Neutrophil (primary cell): ENCODE measurements around the gene RBBP6.
A peak's percentile ranks its signal among the peaks of the same experiment; 100 is the strongest.

Experiments
- H3K27ac ChIP-seq: fragments of 200-600 bp; sonication (generic); 2 replicates; pipeline ENCODE4 v1.5.1; 2016; ENCODE audit warnings: mild to moderate bottlenecking, moderate library complexity
- H3K27me3 ChIP-seq: fragments of 200-600 bp; sonication (generic); 2 replicates; pipeline ENCODE4 v1.6.0; 2016; ENCODE audit warnings: mild to moderate bottlenecking
- H3K36me3 ChIP-seq: fragments of 200-600 bp; sonication (generic); 2 replicates; pipeline ENCODE4 v1.5.1; 2017
- H3K4me1 ChIP-seq, 2 experiments: fragments of 200-600 bp in 1 of 2; sonication (generic) in 1 of 2; 1 replicate in 1 of 2; 2 replicates in 1 of 2; pipeline versions ENCODE4 v1.5.1 to v1.6.1; 2013 to 2016; ENCODE audit warnings: low read depth in 1 of 2, low read length in 1 of 2, mild to moderate bottlenecking in 1 of 2, moderate library complexity in 1 of 2; ENCODE audit not compliant: control insufficient read depth in 1 of 2, insufficient read depth in 1 of 2
- H3K4me3 ChIP-seq, 2 experiments: fragments of 200-600 bp in 1 of 2; sonication (generic) in 1 of 2; 1 replicate in 1 of 2; 2 replicates in 1 of 2; pipeline ENCODE4 v1.5.1; 2013 to 2016; ENCODE audit warnings: low read depth in 1 of 2, low read length in 1 of 2, mild to moderate bottlenecking in 1 of 2, moderate library complexity in 1 of 2
- H3K9me3 ChIP-seq: fragments of 200-600 bp; sonication (generic); 2 replicates; pipeline ENCODE4 v1.5.1; 2016
- TF ChIP-seq, protein P1 (sequence below): fragments of 200-600 bp; sonication (generic); IDR thresholded peaks from 2 replicates; pipeline ENCODE4 v1.5.1; 2016; ENCODE audit warnings: antibody characterized with exemption

The RBBP6 gene

DNA sequence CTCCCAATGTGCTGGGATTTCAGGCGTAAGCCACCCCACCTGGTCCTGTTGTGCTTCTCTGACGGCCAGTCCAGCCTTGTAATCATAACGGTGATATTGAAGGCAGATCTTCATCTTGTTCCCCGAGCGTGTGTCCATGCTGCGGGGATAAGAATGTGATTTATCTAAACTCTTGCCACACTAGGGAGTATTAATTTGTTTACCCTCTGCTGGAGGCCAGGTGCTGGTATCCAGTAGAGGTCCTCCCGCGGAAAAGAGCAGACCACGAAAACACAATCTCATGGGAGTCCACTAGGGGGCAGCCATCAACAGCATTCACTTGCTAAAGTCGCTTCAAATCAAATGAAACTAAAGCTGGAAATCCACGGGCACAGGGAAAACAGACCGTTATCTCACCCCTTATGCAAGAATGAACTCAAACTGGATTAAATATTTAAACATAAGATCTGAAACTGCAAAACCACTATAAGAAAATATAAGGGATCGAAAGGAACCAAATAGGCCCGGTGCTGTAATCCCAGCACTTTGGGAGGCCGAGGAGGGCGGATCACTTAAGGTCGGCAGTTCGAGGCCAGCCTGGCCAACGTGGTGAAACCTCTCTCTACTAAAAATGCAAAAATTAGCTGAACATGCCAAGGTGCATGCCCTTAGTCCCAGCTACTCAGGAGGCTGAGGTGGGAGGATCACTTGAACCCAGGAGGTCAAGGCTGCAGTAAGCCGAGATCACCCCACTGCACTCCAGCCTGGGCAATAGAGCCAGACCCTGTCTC is 22.3 kb upstream of the RBBP6 start:
- TF ChIP-seq, protein P1, sequence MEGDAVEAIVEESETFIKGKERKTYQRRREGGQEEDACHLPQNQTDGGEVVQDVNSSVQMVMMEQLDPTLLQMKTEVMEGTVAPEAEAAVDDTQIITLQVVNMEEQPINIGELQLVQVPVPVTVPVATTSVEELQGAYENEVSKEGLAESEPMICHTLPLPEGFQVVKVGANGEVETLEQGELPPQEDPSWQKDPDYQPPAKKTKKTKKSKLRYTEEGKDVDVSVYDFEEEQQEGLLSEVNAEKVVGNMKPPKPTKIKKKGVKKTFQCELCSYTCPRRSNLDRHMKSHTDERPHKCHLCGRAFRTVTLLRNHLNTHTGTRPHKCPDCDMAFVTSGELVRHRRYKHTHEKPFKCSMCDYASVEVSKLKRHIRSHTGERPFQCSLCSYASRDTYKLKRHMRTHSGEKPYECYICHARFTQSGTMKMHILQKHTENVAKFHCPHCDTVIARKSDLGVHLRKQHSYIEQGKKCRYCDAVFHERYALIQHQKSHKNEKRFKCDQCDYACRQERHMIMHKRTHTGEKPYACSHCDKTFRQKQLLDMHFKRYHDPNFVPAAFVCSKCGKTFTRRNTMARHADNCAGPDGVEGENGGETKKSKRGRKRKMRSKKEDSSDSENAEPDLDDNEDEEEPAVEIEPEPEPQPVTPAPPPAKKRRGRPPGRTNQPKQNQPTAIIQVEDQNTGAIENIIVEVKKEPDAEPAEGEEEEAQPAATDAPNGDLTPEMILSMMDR: peak; percentile 76
- Histone ChIP-seq H3K27ac (no peak overlapping the region), H3K36me3 (no peaks in the 10 kb centered on the region), H3K4me3 (no peak overlapping the region), H3K4me1 (no peaks in the 10 kb centered on the region), H3K27me3 (no peaks in the 10 kb centered on the region), H3K9me3 (no peaks in the 10 kb centered on the region)

DNA sequence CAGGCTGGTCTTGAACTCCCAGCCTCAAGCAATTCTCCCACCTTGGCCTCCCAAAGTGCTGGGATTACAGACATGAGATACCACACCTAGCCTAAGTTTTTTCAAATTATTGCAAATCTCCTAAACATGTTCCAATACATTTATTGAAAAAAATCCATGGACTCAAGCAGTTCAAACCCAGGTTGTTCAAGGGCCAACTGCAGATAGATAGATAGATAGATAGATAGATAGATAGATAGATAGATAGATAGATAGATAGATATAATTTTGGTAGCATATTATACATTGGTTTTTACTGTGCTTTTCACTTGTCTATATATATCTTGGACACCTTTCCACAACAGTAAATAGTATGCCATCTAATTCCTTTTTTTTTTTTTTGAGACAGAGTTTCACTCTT is 20.9 kb upstream of the RBBP6 start:
- Histone ChIP-seq H3K4me1 (no peaks in the 10 kb centered on the region), H3K4me3 (no peak overlapping the region), H3K9me3 (no peaks in the 10 kb centered on the region), H3K27me3 (no peaks in the 10 kb centered on the region), H3K27ac (no peak overlapping the region), H3K36me3 (no peaks in the 10 kb centered on the region)
- TF ChIP-seq, protein P1: no peak

DNA sequence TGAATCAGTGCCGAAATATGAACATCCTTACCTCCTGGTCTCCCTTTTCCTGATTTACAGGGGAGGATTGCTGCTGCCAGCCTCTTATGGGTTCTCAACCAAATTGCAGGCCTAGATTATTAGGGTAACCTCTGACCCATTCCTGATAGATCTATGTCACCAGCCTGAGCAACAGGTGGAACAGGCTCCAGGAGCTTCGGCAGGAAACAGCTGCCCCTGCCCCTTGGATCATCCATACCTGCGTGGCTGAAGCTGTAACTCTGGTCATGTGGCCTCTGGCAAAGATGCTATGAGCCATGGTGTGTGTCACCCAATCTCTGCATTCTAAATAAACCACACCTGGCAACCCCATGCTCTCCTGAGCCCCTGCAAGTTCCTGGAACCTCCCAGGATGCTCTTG is 18.4 kb upstream of the RBBP6 start:
- Histone ChIP-seq H3K36me3 (no peaks in the 10 kb centered on the region), H3K27me3 (no peaks in the 10 kb centered on the region), H3K4me3 (no peak overlapping the region), H3K27ac (no peak overlapping the region), H3K4me1 (no peaks in the 10 kb centered on the region), H3K9me3 (no peaks in the 10 kb centered on the region)
- TF ChIP-seq, protein P1: no peak

DNA sequence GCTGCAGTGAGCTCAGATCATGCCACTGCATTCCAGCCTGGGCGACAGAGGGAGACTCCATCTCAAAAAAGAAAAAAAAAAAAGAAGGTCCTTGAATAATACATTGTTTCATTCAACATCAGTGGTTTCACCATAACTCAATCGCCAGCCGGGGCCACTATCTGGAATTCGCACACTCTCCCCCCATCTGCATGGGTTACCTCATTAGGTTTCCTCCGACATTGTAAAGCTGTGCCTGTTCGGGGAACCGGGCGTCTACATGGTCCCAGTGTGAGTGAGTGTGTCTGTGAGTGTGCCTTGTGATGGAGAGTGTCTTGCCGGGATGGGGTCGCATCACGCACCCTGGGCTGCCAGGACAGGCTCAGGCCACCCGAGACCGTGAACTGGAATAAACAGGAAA is 16.6 kb upstream of the RBBP6 start:
- no peaks in the 10 kb centered on the region for H3K36me3 ChIP-seq
- TF ChIP-seq, protein P1: no peak
- no peaks in the 10 kb centered on the region for H3K9me3 ChIP-seq
- no peaks in the 10 kb centered on the region for H3K4me1 ChIP-seq
- H3K4me3 ChIP-seq: no peak overlapping the region
- H3K27ac ChIP-seq: no peak overlapping the region
- H3K27me3 ChIP-seq: no peaks in the 10 kb centered on the region

DNA sequence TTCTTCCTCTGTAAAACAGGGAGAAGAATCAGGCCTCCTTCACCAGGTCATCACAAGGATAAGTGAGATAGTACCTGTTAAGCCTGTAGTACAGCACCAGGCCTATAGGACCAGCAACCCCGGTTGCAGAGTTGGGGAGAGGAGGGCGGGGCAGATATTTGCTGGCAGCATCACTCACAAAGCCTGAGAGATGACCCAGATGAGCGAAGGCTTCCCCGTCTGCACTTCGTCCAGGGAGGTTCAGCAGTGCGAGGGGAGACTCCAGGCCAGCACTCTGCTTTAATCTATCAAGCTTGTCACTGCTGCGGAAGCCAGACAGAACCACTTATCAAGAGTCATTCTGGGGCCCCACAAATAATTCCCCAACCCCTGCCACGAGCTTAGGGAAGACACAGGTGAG is 15.8 kb upstream of the RBBP6 start:
- H3K9me3 ChIP-seq: no peaks in the 10 kb centered on the region
- no peaks in the 10 kb centered on the region for H3K36me3 ChIP-seq
- no peaks in the 10 kb centered on the region for H3K27me3 ChIP-seq
- TF ChIP-seq, protein P1: no peak
- H3K4me3 ChIP-seq: no peak overlapping the region
- no peak overlapping the region for H3K27ac ChIP-seq
- no peaks in the 10 kb centered on the region for H3K4me1 ChIP-seq
